H1 (cell line): Measurements from ENCODE around the gene GNAI2. TPM values are rescaled to one million over a fixed set of nuclear protein-coding genes. Genes with fewer than 3 reads are reported as not detected.

Source experiments
- CTCF ChIA-PET: fragments of 300-600 bp; sonication (Branson Sonifier 250); formaldehyde crosslinking; loops from one replicate; lab custom pipeline; 2021; ENCODE audit not compliant: partially characterized antibody; lab: Charles Lee
- POLR2A ChIA-PET: fragments of 300-600 bp; sonication (Branson Sonifier 250); formaldehyde crosslinking; loops from one replicate; lab custom pipeline; 2021; ENCODE audit warnings: inconsistent platforms; ENCODE audit not compliant: partially characterized antibody; lab: Charles Lee
- DNase-seq, 2 experiments: peaks; one replicate each; pipeline versions ENCODE4 v3.0.0 to v3.0.0-alpha.2; 2010 to 2022; ENCODE audit warnings: low spot score in 2 of 2, low read depth in 1 of 2, mixed read lengths in 1 of 2
- FAIRE-seq: peaks from 2 replicates; lab custom pipeline; 2011; peaks lifted over from hg19 to GRCh38; lab: Jason Lieb, UNC
- H2AFZ ChIP-seq: 2 replicates; pipeline ENCODE4 v1.8.1; 2012; ENCODE audit warnings: low read length, inconsistent platforms
- H2AK5ac ChIP-seq: 2 replicates; pipeline ENCODE4 v1.6.1; 2013; ENCODE audit warnings: low read depth, low read length
- H2BK120ac ChIP-seq: replicated peaks from 2 replicates; pipeline ENCODE3; 2013; ENCODE audit warnings: low read depth, low read length, inconsistent platforms
- H2BK12ac ChIP-seq: 2 replicates; pipeline ENCODE4 v1.6.1; 2013; ENCODE audit warnings: low read depth, low read length
- H2BK15ac ChIP-seq: 2 replicates; pipeline ENCODE4 v1.6.1; 2013; ENCODE audit warnings: low read length
- H2BK20ac ChIP-seq: 2 replicates; pipeline ENCODE4 v1.6.1; 2013; ENCODE audit warnings: low read length
- H2BK5ac ChIP-seq: 2 replicates; pipeline ENCODE4 v1.6.1; 2013; ENCODE audit warnings: low read depth, low read length
- H3K14ac ChIP-seq: 2 replicates; pipeline ENCODE4 v1.6.1; 2013; ENCODE audit warnings: inconsistent platforms; ENCODE audit not compliant: insufficient read length
- H3K18ac ChIP-seq: 2 replicates; pipeline ENCODE4 v1.6.1; 2013; ENCODE audit warnings: low read length; ENCODE audit errors: extremely low read depth
- H3K23ac ChIP-seq: 2 replicates; pipeline ENCODE4 v1.6.1; 2013; ENCODE audit warnings: inconsistent platforms; ENCODE audit not compliant: insufficient read length
- H3K23me2 ChIP-seq: 2 replicates; pipeline ENCODE4 v1.6.1; 2013; ENCODE audit warnings: low read depth, low read length
- H3K27ac ChIP-seq: 2 replicates; pipeline ENCODE4 v1.6.1; 2011; ENCODE audit warnings: low read depth, low read length, inconsistent platforms
- H3K27me3 ChIP-seq, 4 experiments: replicated peaks in 1 of 4; 1 replicate in 1 of 4; 2 replicates in 3 of 4; pipeline versions ENCODE4 v1.6.1 to v1.8.1; 2011 to 2013; ENCODE audit warnings: low read length in 3 of 4, mild to moderate bottlenecking in 3 of 4, inconsistent platforms in 2 of 4, mixed read lengths in 2 of 4, moderate library complexity in 1 of 4; ENCODE audit not compliant: control insufficient read depth in 3 of 4, insufficient read depth in 3 of 4; ENCODE audit errors: extremely low read depth in 1 of 4
- H3K36me3 ChIP-seq, 4 experiments: 2 replicates each; pipeline versions ENCODE4 v1.6.1 to v1.8.1; 2011 to 2013; ENCODE audit warnings: mild to moderate bottlenecking in 4 of 4, low read length in 3 of 4, moderate library complexity in 2 of 4, control low read depth in 1 of 4, inconsistent platforms in 1 of 4; ENCODE audit not compliant: insufficient read depth in 4 of 4, control insufficient read depth in 2 of 4
- H3K4ac ChIP-seq: replicated peaks from 2 replicates; pipeline ENCODE3; 2013; ENCODE audit warnings: low read length, low read depth, mixed read lengths, inconsistent platforms; ENCODE audit not compliant: insufficient read length
- H3K4me1 ChIP-seq, 4 experiments: replicated peaks in 1 of 4; 1 replicate in 1 of 4; 2 replicates in 3 of 4; pipeline versions ENCODE4 v1.6.1 to v1.8.1; 2011 to 2013; ENCODE audit warnings: low read length in 3 of 4, inconsistent platforms in 2 of 4, mixed read lengths in 1 of 4; ENCODE audit not compliant: insufficient read depth in 4 of 4, control insufficient read depth in 3 of 4
- H3K4me2 ChIP-seq, 2 experiments: 2 replicates each; pipeline versions ENCODE4 v1.6.1 to v1.8.1; 2011 to 2013; ENCODE audit warnings: low read depth in 2 of 2, low read length in 2 of 2, control low read depth in 1 of 2, inconsistent platforms in 1 of 2, mild to moderate bottlenecking in 1 of 2; ENCODE audit not compliant: insufficient read depth in 1 of 2
- H3K4me3 ChIP-seq, 4 experiments: fragments of 200-600, 300-600 bp in 1 of 4; sonication (generic), shearing (Covaris generic), sonication (Bioruptor Twin) in 1 of 4; 2 replicates each; pipeline versions ENCODE4 v1.5.1 to v1.8.1; 2011 to 2016; ENCODE audit warnings: low read length in 4 of 4, low read depth in 3 of 4, control low read depth in 2 of 4, inconsistent platforms in 2 of 4, mild to moderate bottlenecking in 2 of 4, mixed read lengths in 1 of 4, moderate library complexity in 1 of 4; ENCODE audit not compliant: insufficient read depth in 2 of 4; ENCODE audit errors: extremely low read depth in 1 of 4
- H3K56ac ChIP-seq: replicated peaks from 2 replicates; pipeline ENCODE3; 2013; ENCODE audit warnings: low read depth, mild to moderate bottlenecking, mixed read lengths, low read length, inconsistent platforms; ENCODE audit not compliant: insufficient read length
- H3K79me1 ChIP-seq: 2 replicates; pipeline ENCODE4 v1.6.1; 2013; ENCODE audit warnings: low read depth, low read length, control low read depth
- H3K79me2 ChIP-seq, 2 experiments: 2 replicates each; pipeline versions ENCODE4 v1.6.1 to v1.8.1; 2012 to 2013; ENCODE audit warnings: low read length in 2 of 2, mild to moderate bottlenecking in 2 of 2, inconsistent platforms in 1 of 2; ENCODE audit not compliant: insufficient read depth in 2 of 2, control insufficient read depth in 1 of 2
- H3K9ac ChIP-seq, 4 experiments: replicated peaks in 1 of 4; 1 replicate in 1 of 4; 2 replicates in 3 of 4; pipeline versions ENCODE4 v1.6.1 to v1.8.1; 2011 to 2013; ENCODE audit warnings: low read depth in 3 of 4, low read length in 3 of 4, control low read depth in 2 of 4, mild to moderate bottlenecking in 2 of 4, moderate library complexity in 2 of 4, inconsistent platforms in 1 of 4; ENCODE audit errors: extremely low read depth in 1 of 4
- H3K9me3 ChIP-seq, 2 experiments: 2 replicates each; pipeline versions ENCODE4 v1.6.1 to v1.8.1; 2012 to 2013; ENCODE audit warnings: mild to moderate bottlenecking in 2 of 2, moderate library complexity in 2 of 2, control low read depth in 1 of 2, inconsistent platforms in 1 of 2, low read depth in 1 of 2, low read length in 1 of 2, mixed read lengths in 1 of 2; ENCODE audit not compliant: insufficient read depth in 2 of 2
- H4K20me1 ChIP-seq, 2 experiments: replicated peaks in 1 of 2; 2 replicates each; pipeline versions ENCODE3 to v1.8.1; 2011 to 2013; ENCODE audit warnings: inconsistent platforms in 2 of 2, low read length in 2 of 2, mild to moderate bottlenecking in 1 of 2; ENCODE audit not compliant: insufficient read depth in 2 of 2, control insufficient read depth in 1 of 2
- H4K5ac ChIP-seq: 2 replicates; pipeline ENCODE4 v1.6.1; 2013; ENCODE audit warnings: low read length, low read depth, mixed read lengths, inconsistent platforms; ENCODE audit not compliant: insufficient read length
- H4K8ac ChIP-seq: 2 replicates; pipeline ENCODE4 v1.8.0; 2013; ENCODE audit warnings: mild to moderate bottlenecking, moderate library complexity, low read length, inconsistent platforms; ENCODE audit not compliant: insufficient read depth; ENCODE audit errors: extremely low read depth
- H4K91ac ChIP-seq: replicated peaks from 2 replicates; pipeline ENCODE3; 2013; ENCODE audit warnings: low read length, mixed read lengths, inconsistent platforms; ENCODE audit not compliant: insufficient read length
- ASH2L ChIP-seq: fragments of 200-600, 300-600 bp; sonication (generic); IDR thresholded peaks from one replicate; pipeline ENCODE4 v1.7.1; 2017; ENCODE audit warnings: low read length
- BCL11A ChIP-seq, 2 experiments: IDR thresholded peaks; one replicate each; pipeline ENCODE4 v1.6.1; 2011; ENCODE audit warnings: low read depth in 2 of 2, low read length in 2 of 2, mild to moderate bottlenecking in 2 of 2
- GABPA ChIP-seq: IDR thresholded peaks from 2 replicates; pipeline ENCODE4 v1.6.1; 2011; ENCODE audit warnings: mild to moderate bottlenecking, low read length, moderate library complexity, borderline replicate concordance; ENCODE audit not compliant: insufficient read depth
- RAD21 ChIP-seq, 2 experiments: IDR thresholded peaks in 1 of 2; conservative IDR thresholded peaks in 1 of 2; 2 replicates each; pipeline ENCODE4 v1.6.1; 2011; ENCODE audit warnings: low read depth in 2 of 2, low read length in 2 of 2, improper control_type of control experiment in 1 of 2, inconsistent platforms in 1 of 2, mild to moderate bottlenecking in 1 of 2, moderate library complexity in 1 of 2
- TCF12 ChIP-seq: IDR thresholded peaks from 2 replicates; pipeline ENCODE4 v1.6.1; 2011; ENCODE audit warnings: low read depth, mild to moderate bottlenecking, low read length
- YY1 ChIP-seq: IDR thresholded peaks from 2 replicates; pipeline ENCODE4 v1.6.1; 2011; ENCODE audit warnings: low read depth, mild to moderate bottlenecking, low read length
- WGBS, 2 experiments: shearing (Covaris generic) in 1 of 2; methylation state at CpG; one replicate each; pipeline versions ENCODE4 v1.1.6 to v1.1.7; 2013 to 2015; ENCODE audit warnings: low lambda C conversion rate in 2 of 2, mixed read lengths in 2 of 2, inconsistent platforms in 1 of 2, low coverage in 1 of 2, missing lambda C conversion rate in 1 of 2; ENCODE audit not compliant: insufficient replicate concordance in 2 of 2, insufficient coverage in 1 of 2, insufficient read length in 1 of 2; ENCODE audit errors: extremely low coverage in 1 of 2, missing lambda C conversion rate in 1 of 2; 5-methylcytosine and 5-hydroxymethylcytosine counted together
- polyA plus RNA-seq, 7 experiments: library from polyadenylated mRNA; depleted of rRNA in 3 of 7; stranded (reverse) in 5 of 7; unstranded in 2 of 7; fragments of >200 nt in 5 of 7; fragments of 200-250 nt in 2 of 7; gene quantifications; 1 replicate in 5 of 7; 2 replicates in 1 of 7; 4 replicates in 1 of 7; pipeline versions ENCODE4 v1.2.1 to v1.2.3, GENCODE V29; 2011 to 2013; ENCODE audit warnings: missing spikeins in 2 of 7, mixed read lengths in 2 of 7
- total RNA-seq: library from RNA; stranded (reverse); fragmentation: NEBNext Ultra II Directional; extraction: Animal tissue kit (Norgen Biotek cat#: 25700); gene quantifications from 2 replicates; pipeline ENCODE4 v1.2.1, GENCODE V29; 2021
- TF ChIP-seq, protein P1 (sequence below): IDR thresholded peaks from 2 replicates; pipeline ENCODE4 v1.6.1; 2011; ENCODE audit warnings: low read depth, mild to moderate bottlenecking, low read length; ENCODE audit not compliant: insufficient read depth

Gene GNAI2
- total and polyA plus RNA-seq, 2 of the 8 experiments (the other 6 are each of a cell fraction or from before 2014, with no cell fraction given), result 168 to 539 TPM

GRCh38 chr3:50298836-50299637 lies 63.0 kb downstream of the GNAI2 start, which contains the start of the genes HYAL3 and NAA80:
TSS of gene HYAL3 (minus strand) at chr3:50299405. CDS start at chr3:50295602, 3,803 bp downstream.
TSS of gene NAA80 (minus strand) at chr3:50299405. CDS start at chr3:50297463, 1,942 bp downstream.
- DNase-seq (peak; percentile 99), FAIRE-seq (peak; percentile 71)
- H3K27ac ChIP-seq, result peak within 1 kb of the TSS; percentile 61
- CTCF ChIA-PET, result interaction anchor here (1.0 to 1.8 kb wide), 17 partner anchors 16 to 1090 kb away, joined by 3 to 7 read pairs (median 3); partner anchors contain the start of genes LSMEM2 and TUSC2
- H2BK20ac ChIP-seq, result no peak within 1 kb of the TSS
- H3K4me1 ChIP-seq, result peaks cover 0 to 26% (median 12%) of the 10 kb centered on the region in 4 experiments; a peak in 6 of 7 replicates
- H3K4ac ChIP-seq, result peak within 1 kb of the TSS; percentile 91
- H3K36me3 ChIP-seq, result no peaks in the 10 kb centered on the region
- no peak within 1 kb of the TSS for H3K14ac ChIP-seq
- H3K79me1 ChIP-seq, result no peaks in the 10 kb centered on the region
- H3K4me2 ChIP-seq, result peak within 1 kb of the TSS; percentile 67 to 92
- H3K9me3 ChIP-seq, result no peaks in the 10 kb centered on the region
- peak within 1 kb of the TSS; percentile 90 for H2BK5ac ChIP-seq
- H4K5ac ChIP-seq, result peak within 1 kb of the TSS; percentile 80
- peak within 1 kb of the TSS; percentile 88 for H3K18ac ChIP-seq
- H3K23me2 ChIP-seq, result peaks cover 5% of the 10 kb centered on the region; the same call in 1 of the 2 replicates
- POLR2A ChIA-PET, result interaction anchor here (0.8 to 11.3 kb wide), 10 partner anchors 10 to 61 kb away, joined by 3 to 149 read pairs (median 3); partner anchors contain the start of genes HYAL2 and SEMA3B
- peak within 1 kb of the TSS; percentile 67 for H3K56ac ChIP-seq
- no peaks in the 10 kb centered on the region for H3K79me2 ChIP-seq
- peak within 1 kb of the TSS; percentile 68; the same call in 1 of the 2 replicates for H2BK12ac ChIP-seq
- H3K23ac ChIP-seq, result no peak within 1 kb of the TSS
- peak within 1 kb of the TSS; percentile 93 for H2AFZ ChIP-seq
- peaks cover 0 to 2% of the 10 kb centered on the region in 2 experiments for H4K20me1 ChIP-seq
- H3K27me3 ChIP-seq, result no peaks in the 10 kb centered on the region; a peak in 1 of 7 replicates
- no peak within 1 kb of the TSS for H2AK5ac ChIP-seq
- peak within 1 kb of the TSS; percentile 70 to 89 (median 80) for H3K4me3 ChIP-seq
- H2BK120ac ChIP-seq, result peak within 1 kb of the TSS; percentile 26
- peak within 1 kb of the TSS; percentile 98; the same call in 1 of the 2 replicates for H2BK15ac ChIP-seq
- H3K9ac ChIP-seq, result peak within 1 kb of the TSS in 3 of 4 experiments; percentile 55 to 68 (median 63); a peak in 6 of 7 replicates
- 6% methylated on average over 31 of the region's 61 CpGs; no CpG with 5 or more reads in 1 of the 2 experiments for WGBS, 2 experiments
- peak within 1 kb of the TSS; percentile 78 for H4K8ac ChIP-seq
- peak within 1 kb of the TSS; percentile 90 for H4K91ac ChIP-seq
- TF ChIP-seq, protein P1, sequence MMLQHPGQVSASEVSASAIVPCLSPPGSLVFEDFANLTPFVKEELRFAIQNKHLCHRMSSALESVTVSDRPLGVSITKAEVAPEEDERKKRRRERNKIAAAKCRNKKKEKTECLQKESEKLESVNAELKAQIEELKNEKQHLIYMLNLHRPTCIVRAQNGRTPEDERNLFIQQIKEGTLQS, result no peak
- TF ChIP-seq RAD21 (IDR thresholded peaks at IDR 0.05 in 1 of 2, conservative IDR thresholded peaks at IDR 0.05 in 1 of 2; ENCODE audit: low read depth in 2 of 2, low read length in 2 of 2) (no peak), ASH2L (peak; percentile 98), TCF12 (no peak), YY1 (no peak), BCL11A (IDR thresholded peaks at IDR 0.05; ENCODE audit: low read depth in 2 of 2, low read length in 2 of 2) (no peak), GABPA (no peak)
